Hindlimb muscle (tissue), 1 donor: Measurements from ENCODE around the gene RAB15. TPM values are rescaled to one million over a fixed set of nuclear protein-coding genes. Genes with fewer than 3 reads are reported as not detected.

ENCODE experiments used
- DNase-seq: peaks from one replicate; pipeline ENCODE4 v3.0.0-alpha.2; 2013
- polyA plus RNA-seq: library from polyadenylated mRNA; unstranded; fragments of 120-200 nt; gene quantifications from one replicate; pipeline ENCODE4 v1.2.1, GENCODE V29; 2013; ENCODE audit not compliant: insufficient read length

The RAB15 gene
- 35.3 TPM for polyA plus RNA-seq

GRCh38 chr14:64971943-64972791, at the start of gene RAB15:
RAB15 (minus strand) TSS chr14:64972336; CDS start chr14:64972076, 260 bp downstream.
- DNase-seq, result peak; percentile 58

GRCh38 chr14:65019944-65020566, 47.9 kb upstream of the RAB15 start:
- DNase-seq, result peak; percentile 67

GRCh38 chr14:65016471-65016870, 44.3 kb upstream of the RAB15 start:
- DNase-seq, result no peak

- DNase-seq, result no peak
Measured at GRCh38 chr14:65015391-65015790, 43.3 kb upstream of the RAB15 start.

GRCh38 chr14:65012353-65012752, 40.2 kb upstream of the RAB15 start:
- no peak for DNase-seq

GRCh38 chr14:65011538-65011937, 39.4 kb upstream of the RAB15 start:
- DNase-seq, result no peak

GRCh38 chr14:65010211-65010931, 38.2 kb upstream of the RAB15 start:
- no peak for DNase-seq

- DNase-seq, result no peak
Measured at GRCh38 chr14:65007202-65007601, 35.1 kb upstream of the RAB15 start.

GRCh38 chr14:65006261-65006721, 34.2 kb upstream of the RAB15 start:
- no peak for DNase-seq

GRCh38 chr14:65003394-65003793, 31.3 kb upstream of the RAB15 start:
- DNase-seq, result no peak

- DNase-seq, result no peak
Measured at GRCh38 chr14:65002586-65003210, 30.6 kb upstream of the RAB15 start.

GRCh38 chr14:65001723-65002122, 29.6 kb upstream of the RAB15 start:
- peak; percentile 56 for DNase-seq

GRCh38 chr14:65000898-65001591, 28.9 kb upstream of the RAB15 start:
- DNase-seq, result peak; percentile 8

GRCh38 chr14:64998455-64998931, 26.4 kb upstream of the RAB15 start:
- no peak for DNase-seq

GRCh38 chr14:64997108-64997794, 25.1 kb upstream of the RAB15 start:
- no peak for DNase-seq

- no peak for DNase-seq
Measured at GRCh38 chr14:64995291-64995690, 23.2 kb upstream of the RAB15 start.

- DNase-seq, result no peak
Measured at GRCh38 chr14:64994540-64994939, 22.4 kb upstream of the RAB15 start.

GRCh38 chr14:64993266-64993930, 21.3 kb upstream of the RAB15 start:
- no peak for DNase-seq

- DNase-seq, result no peak
Measured at GRCh38 chr14:64992328-64992885, 20.3 kb upstream of the RAB15 start.

GRCh38 chr14:64990939-64991338, 18.8 kb upstream of the RAB15 start:
- DNase-seq, result no peak
